GM12878 (cell line): ENCODE results near the gene MMD. TPM values are rescaled to one million over a fixed set of nuclear protein-coding genes. Genes with fewer than 3 reads are reported as not detected.
A peak's percentile ranks its signal among the peaks of the same experiment; 100 is the strongest.

Experiments
- ATAC-seq: fragments of 200-7000 bp; cut with Tn5 transposase; 3 replicates; pipeline ENCODE4 v1.9.1; 2020; ENCODE audit warnings: mild to moderate bottlenecking, moderate library complexity
- Bru-seq: library from RNA; stranded (reverse); fragments of 400-500 nt; gene quantifications from one replicate; lab custom pipeline; 2021; lab: Mats Ljungman, UMichigan
- BruChase-seq, 2 experiments: library from RNA; stranded (reverse); fragments of 400-500 nt; gene quantifications; one replicate each; lab custom pipeline; 2021; lab: Mats Ljungman, UMichigan
- BruUV-seq: library from RNA; stranded (reverse); fragments of 400-500 nt; replicated peaks from 2 replicates; lab custom pipeline; 2021; lab: Mats Ljungman, UMichigan
- CTCF ChIA-PET: fragments of 300-600 bp; sonication (Branson Sonifier 250); formaldehyde crosslinking; extraction: SDS; loops from one replicate; lab custom pipeline; 2021; ENCODE audit warnings: inconsistent platforms; lab: Yijun Ruan, JAX
- POLR2A ChIA-PET: fragments of 350-600 bp; formaldehyde crosslinking; extraction: SDS; loops from one replicate; lab custom pipeline; 2021; ENCODE audit warnings: inconsistent platforms; lab: Charles Lee
- RAD21 ChIA-PET: fragments of 300-600 bp; sonication (Branson Sonifier 250); formaldehyde crosslinking; loops from one replicate; lab custom pipeline; 2023; ENCODE audit warnings: antibody characterized with exemption; ENCODE audit not compliant: unreplicated experiment; lab: Charles Lee
- SMC1A ChIA-PET: fragments of 300-600 bp; sonication (Branson Sonifier 250); formaldehyde crosslinking; loops from one replicate; lab custom pipeline; 2023; ENCODE audit not compliant: unreplicated experiment, uncharacterized antibody; lab: Charles Lee
- DNase-seq: peaks from one replicate; pipeline ENCODE4 v3.0.0-alpha.2; 2011; ENCODE audit warnings: low read depth, low spot score
- FAIRE-seq: peaks from 3 replicates; lab custom pipeline; 2011; peaks lifted over from hg19 to GRCh38; lab: Jason Lieb, UNC
- H2AFZ ChIP-seq: 2 replicates; pipeline ENCODE4 v1.6.0; 2011; ENCODE audit warnings: low read depth, low read length, control low read depth; ENCODE audit not compliant: control insufficient read depth
- H3K27ac ChIP-seq: 2 replicates; pipeline ENCODE4 v1.5.1; 2011; ENCODE audit warnings: control low read depth; ENCODE audit not compliant: control insufficient read depth, insufficient read depth
- H3K27me3 ChIP-seq, 2 experiments: replicated peaks in 1 of 2; 2 replicates each; pipeline versions ENCODE4 v1.6.0 to v1.6.1; 2011; ENCODE audit warnings: low read length in 1 of 2; ENCODE audit not compliant: control insufficient read depth in 2 of 2, insufficient read depth in 2 of 2
- H3K36me3 ChIP-seq, 2 experiments: 2 replicates each; pipeline ENCODE4 v1.5.1; 2011; ENCODE audit warnings: low read length in 1 of 2; ENCODE audit not compliant: control insufficient read depth in 2 of 2, insufficient read depth in 2 of 2
- H3K4me1 ChIP-seq: 2 replicates; pipeline ENCODE4 v1.6.1; 2011; ENCODE audit warnings: mild to moderate bottlenecking, low read length, moderate library complexity, mixed read lengths; ENCODE audit not compliant: control insufficient read depth, insufficient read depth
- H3K4me2 ChIP-seq: 2 replicates; pipeline ENCODE4 v1.6.0; 2011; ENCODE audit warnings: control low read depth; ENCODE audit not compliant: control insufficient read depth, insufficient read depth
- H3K4me3 ChIP-seq: fragments of 200-600 bp; sonication (generic); 2 replicates; pipeline ENCODE4 v1.5.1; 2016
- H3K79me2 ChIP-seq: 2 replicates; pipeline ENCODE4 v1.6.0; 2011; ENCODE audit warnings: low read length; ENCODE audit not compliant: control insufficient read depth, insufficient read depth
- H3K9ac ChIP-seq: 2 replicates; pipeline ENCODE4 v1.8.0; 2011; ENCODE audit warnings: low read length, control low read depth, mixed read lengths; ENCODE audit not compliant: control insufficient read depth, insufficient read depth
- H3K9me3 ChIP-seq: replicated peaks from 3 replicates; pipeline ENCODE4 v1.5.1; 2011; ENCODE audit warnings: mild to moderate bottlenecking, low read length; ENCODE audit not compliant: control insufficient read depth, insufficient read depth
- H4K20me1 ChIP-seq: 2 replicates; pipeline ENCODE4 v1.6.0; 2011; ENCODE audit not compliant: control insufficient read depth, insufficient read depth
- CREM ChIP-seq: IDR thresholded peaks from 2 replicates; pipeline ENCODE4 v1.6.1; 2014; ENCODE audit warnings: antibody characterized with exemption, low read depth
- EGR1 ChIP-seq, 2 experiments: IDR thresholded peaks; 1 replicate in 1 of 2; 2 replicates in 1 of 2; pipeline ENCODE4 v1.6.1; 2011 to 2012; ENCODE audit warnings: low read depth in 2 of 2, low read length in 2 of 2, borderline replicate concordance in 1 of 2, mild to moderate bottlenecking in 1 of 2, moderate library complexity in 1 of 2
- EP300 ChIP-seq, 2 experiments: fragments of 150-350 bp in 1 of 2; IDR thresholded peaks; 2 replicates each; pipeline ENCODE4 v1.6.1; 2011 to 2012; ENCODE audit warnings: low read depth in 2 of 2, low read length in 2 of 2, borderline replicate concordance in 1 of 2, improper control_type of control experiment in 1 of 2, inconsistent platforms in 1 of 2; ENCODE audit not compliant: control insufficient read depth in 1 of 2
- GATAD2B ChIP-seq: fragments of 450-650 bp; conservative IDR thresholded peaks from 2 replicates; pipeline ENCODE4 v1.6.1; 2017; ENCODE audit warnings: low read depth, mild to moderate bottlenecking, moderate library complexity
- MAX ChIP-seq: IDR thresholded peaks from 2 replicates; pipeline ENCODE4 v1.6.1; 2012; ENCODE audit warnings: low read depth, low read length, improper control_type of control experiment
- MTA3 ChIP-seq: IDR thresholded peaks from 2 replicates; pipeline ENCODE4 v1.6.1; 2012; ENCODE audit warnings: low read length, inconsistent platforms, borderline replicate concordance
- NR2F1 ChIP-seq: fragments of 450-650 bp; conservative IDR thresholded peaks from 2 replicates; pipeline ENCODE4 v1.6.1; 2017; ENCODE audit warnings: mild to moderate bottlenecking
- RB1 ChIP-seq: fragments of 450-650 bp; formaldehyde crosslinking; IDR thresholded peaks from 2 replicates; pipeline ENCODE4 v1.6.1; 2017; ENCODE audit warnings: mild to moderate bottlenecking, borderline replicate concordance
- YBX1 ChIP-seq: fragments of 450-650 bp; IDR thresholded peaks from 2 replicates; pipeline ENCODE4 v1.6.1; 2016; ENCODE audit warnings: antibody characterized with exemption
- WGBS: methylation state at CpG from one replicate; pipeline ENCODE4 v1.1.6; 2016; ENCODE audit warnings: low lambda C conversion rate; ENCODE audit not compliant: insufficient replicate concordance, insufficient coverage; ENCODE audit errors: missing lambda C conversion rate; 5-methylcytosine and 5-hydroxymethylcytosine counted together
- in situ Hi-C: fragments of 300-500 bp; cut with MboI; formaldehyde crosslinking; loops from 9 replicates; pipeline ENCODE4 v1.14.3; 2018; ENCODE audit warnings: mixed read lengths
- intact Hi-C: fragments of 100-400 bp; cut with micrococcal nuclease; formaldehyde crosslinking; loops from one replicate; pipeline ENCODE4 v1.14.2; 2022; ENCODE audit not compliant: unreplicated experiment
- long read RNA-seq, 2 experiments: library from polyadenylated mRNA; unstranded; transcript quantifications; one replicate each; pipeline ENCODE4 v2.0.0, GENCODE V29; 2019 to 2020
- polyA minus RNA-seq, 3 experiments: library from RNA; depleted of rRNA, polyadenylated mRNA; stranded (reverse); fragments of >200 nt; gene quantifications; 2 replicates each; pipeline ENCODE4 v1.2.3, GENCODE V29; 2011
- polyA plus RNA-seq, 11 experiments: library from polyadenylated mRNA; depleted of rRNA in 4 of 11; unstranded in 6 of 11; stranded (reverse) in 5 of 11; fragments of >200 nt; fragmentation: Nextera tagmentation in 4 of 11; fragmentation: Illumina TruSeq in 1 of 11; extraction: Ambion mirVana in 4 of 11; extraction: Trizol in 1 of 11; gene quantifications; 1 replicate in 1 of 11; 2 replicates in 10 of 11; pipeline versions ENCODE4 v1.2.1 to v1.2.3, GENCODE V29; 2011 to 2016; ENCODE audit warnings: inconsistent platforms in 2 of 11, missing spikeins in 2 of 11, low read depth in 1 of 11
- total RNA-seq, 4 experiments: library from RNA; depleted of rRNA in 3 of 4; stranded (reverse); fragments of >200 nt in 3 of 4; fragmentation: Illumina TruSeq in 1 of 4; extraction: Trizol in 1 of 4; gene quantifications; 2 replicates each; pipeline versions ENCODE4 v1.2.1 to v1.2.3, GENCODE V29; 2013 to 2021
- TF ChIP-seq, protein P1 (sequence below): IDR thresholded peaks from 2 replicates; pipeline ENCODE4 v1.6.1; 2012; ENCODE audit warnings: improper control_type of control experiment, low read depth, low read length; ENCODE audit not compliant: insufficient replicate concordance

MMD gene
- 88.8 and 95.5 TPM in 2 replicates for total RNA-seq (2013; cell fraction: nucleolus; rRNA removed)
- 22.6 and 28.8 TPM in 2 replicates for total RNA-seq (2014; rRNA removed)
- total RNA-seq (2014; rRNA removed; fragmentation: Illumina TruSeq; extraction: Trizol): 18.6 and 20.6 TPM in 2 replicates
- total RNA-seq (2021): 24.2 and 25.2 TPM in 2 replicates
- 5.1 TPM for polyA plus RNA-seq (2011; ENCODE audit: low read depth)
- 46.7 and 53.5 TPM in 2 replicates for polyA plus RNA-seq (2011; rRNA removed)
- polyA plus RNA-seq (2011; cell fraction: cytosol; rRNA removed): 19.0 and 23.0 TPM in 2 replicates
- 23.6 and 27.5 TPM in 2 replicates for polyA plus RNA-seq (2011; cell fraction: nucleus; rRNA removed)
- 9.9 and 10.8 TPM in 2 replicates for polyA plus RNA-seq (2012)
- 22.1 and 29.2 TPM in 2 replicates for polyA plus RNA-seq (2014; fragmentation: Illumina TruSeq; extraction: Trizol)
- polyA plus RNA-seq (2014; fragmentation: Nextera tagmentation; extraction: Ambion mirVana): 10 to 100 TPM in 1 of 2 experiments, 1 to 10 TPM in 1; 8.0 to 12.1 TPM
- polyA plus RNA-seq (2014; rRNA removed): 20.3 and 22.8 TPM in 2 replicates
- polyA plus RNA-seq (2016; fragmentation: Nextera tagmentation; extraction: Ambion mirVana): 10 to 100 TPM; 23.0 to 24.0 TPM
- 22.3 and 29.7 TPM in 2 replicates for polyA minus RNA-seq (2011; rRNA and poly(A)+ RNA removed)
- polyA minus RNA-seq (2011; cell fraction: cytosol; rRNA and poly(A)+ RNA removed): 10.5 and 12.4 TPM in 2 replicates
- 27.1 and 30.5 TPM in 2 replicates for polyA minus RNA-seq (2011; cell fraction: nucleus; rRNA and poly(A)+ RNA removed)
- Bru-seq, nascent RNA: percentile 96 among the genes with signal in this experiment
- BruChase-seq, experiment 1, labeled RNA remaining after a 6-hour chase: percentile 92 among the genes with signal in this experiment
- percentile 91 among the genes with signal in this experiment for BruChase-seq, experiment 2, labeled RNA remaining after a 2-hour chase
- long read RNA-seq, experiment 1, transcript MMD-203 (2 exons, 570 nt): minor isoform, 5 of 19 reads
- long read RNA-seq, experiment 1, transcript MMD-201 (7 exons, 2,735 nt): major isoform, 7 of 19 reads
- long read RNA-seq, experiment 1, partial matches to known transcripts: 1 of 19 reads
- long read RNA-seq, experiment 1, other reads (novel, unspliced or antisense): 5 of 19 reads
- long read RNA-seq, experiment 2, transcript MMD-204 (8 exons, 2,641 nt): minor isoform, 5 of 43 reads
- long read RNA-seq, experiment 2, transcript MMD-201 (7 exons, 2,735 nt): major isoform, 20 of 43 reads
- long read RNA-seq, experiment 2, transcript MMD-203 (2 exons, 570 nt): minor isoform, 5 of 43 reads
- long read RNA-seq, experiment 2, partial matches to known transcripts: 11 of 43 reads
- long read RNA-seq, experiment 2, other reads (novel, unspliced or antisense): 2 of 43 reads

- Histone ChIP-seq H3K27ac (peak within 1 kb of the TSS; percentile 91), H3K4me3 (peak within 1 kb of the TSS; percentile 94), H3K79me2 (peaks cover 57% of the 10 kb centered on the region), H4K20me1 (no peaks in the 10 kb centered on the region), H3K9me3 (no peaks in the 10 kb centered on the region), H3K4me1 (peaks cover 37% of the 10 kb centered on the region), H3K27me3 (no peaks in the 10 kb centered on the region), H3K36me3 (no peaks in the 10 kb centered on the region), H2AFZ (peak within 1 kb of the TSS; percentile 61), H3K9ac (peak within 1 kb of the TSS; percentile 99), H3K4me2 (peak within 1 kb of the TSS; percentile 77)
- ChIA-PET SMC1A (interaction anchor here (0.7 to 16.9 kb wide), 4 partner anchors 15 to 90 kb away, joined by 3 to 359 read pairs (median 38); partner anchors contain the start of gene SMIM36), RAD21 (interaction anchor here (1.0 to 8.9 kb wide), 4 partner anchors 14 to 59 kb away, joined by 3 to 99 read pairs (median 8); no protein-coding TSS in a partner anchor), POLR2A (interaction anchor here (0.6 to 6.4 kb wide), 9 partner anchors 8 to 83 kb away, joined by 3 to 106 read pairs (median 5); no protein-coding TSS in a partner anchor), CTCF (interaction anchor here (1.6 to 1.7 kb wide), 3 partner anchors 16 to 93 kb away, joined by 5 to 6 read pairs (median 5); no protein-coding TSS in a partner anchor)
- ATAC-seq (peak; percentile 10), DNase-seq (no peak), FAIRE-seq (no peak)
- BruUV-seq: no TSS peak
- in situ Hi-C loops: loop anchor here (5.0 kb wide), 1 partner anchor 91 kb away; the partner anchor contains the start of gene SMIM36
- intact Hi-C loops: no loop called here
- WGBS: under 1% methylated on average over 42 of the region's 62 CpGs
- TF ChIP-seq MAX (no peak), EGR1 (IDR thresholded peaks at IDR 0.05; ENCODE audit: borderline replicate concordance in 1 of 2, low read depth in 2 of 2, low read length in 2 of 2) (no peak), MTA3 (no peak), RB1 (no peak), CREM (0 out of 2 replicates have a peak, but pooled peaks have one; percentile 5), GATAD2B (no peak), YBX1 (no peak), NR2F1 (0 out of 2 replicates have a peak, but pooled peaks have one; percentile 11), EP300 (IDR thresholded peaks at IDR 0.05; ENCODE audit: borderline replicate concordance in 1 of 2, control insufficient read depth in 1 of 2, low read depth in 2 of 2, low read length in 2 of 2) (no peak)
- TF ChIP-seq, protein P1, sequence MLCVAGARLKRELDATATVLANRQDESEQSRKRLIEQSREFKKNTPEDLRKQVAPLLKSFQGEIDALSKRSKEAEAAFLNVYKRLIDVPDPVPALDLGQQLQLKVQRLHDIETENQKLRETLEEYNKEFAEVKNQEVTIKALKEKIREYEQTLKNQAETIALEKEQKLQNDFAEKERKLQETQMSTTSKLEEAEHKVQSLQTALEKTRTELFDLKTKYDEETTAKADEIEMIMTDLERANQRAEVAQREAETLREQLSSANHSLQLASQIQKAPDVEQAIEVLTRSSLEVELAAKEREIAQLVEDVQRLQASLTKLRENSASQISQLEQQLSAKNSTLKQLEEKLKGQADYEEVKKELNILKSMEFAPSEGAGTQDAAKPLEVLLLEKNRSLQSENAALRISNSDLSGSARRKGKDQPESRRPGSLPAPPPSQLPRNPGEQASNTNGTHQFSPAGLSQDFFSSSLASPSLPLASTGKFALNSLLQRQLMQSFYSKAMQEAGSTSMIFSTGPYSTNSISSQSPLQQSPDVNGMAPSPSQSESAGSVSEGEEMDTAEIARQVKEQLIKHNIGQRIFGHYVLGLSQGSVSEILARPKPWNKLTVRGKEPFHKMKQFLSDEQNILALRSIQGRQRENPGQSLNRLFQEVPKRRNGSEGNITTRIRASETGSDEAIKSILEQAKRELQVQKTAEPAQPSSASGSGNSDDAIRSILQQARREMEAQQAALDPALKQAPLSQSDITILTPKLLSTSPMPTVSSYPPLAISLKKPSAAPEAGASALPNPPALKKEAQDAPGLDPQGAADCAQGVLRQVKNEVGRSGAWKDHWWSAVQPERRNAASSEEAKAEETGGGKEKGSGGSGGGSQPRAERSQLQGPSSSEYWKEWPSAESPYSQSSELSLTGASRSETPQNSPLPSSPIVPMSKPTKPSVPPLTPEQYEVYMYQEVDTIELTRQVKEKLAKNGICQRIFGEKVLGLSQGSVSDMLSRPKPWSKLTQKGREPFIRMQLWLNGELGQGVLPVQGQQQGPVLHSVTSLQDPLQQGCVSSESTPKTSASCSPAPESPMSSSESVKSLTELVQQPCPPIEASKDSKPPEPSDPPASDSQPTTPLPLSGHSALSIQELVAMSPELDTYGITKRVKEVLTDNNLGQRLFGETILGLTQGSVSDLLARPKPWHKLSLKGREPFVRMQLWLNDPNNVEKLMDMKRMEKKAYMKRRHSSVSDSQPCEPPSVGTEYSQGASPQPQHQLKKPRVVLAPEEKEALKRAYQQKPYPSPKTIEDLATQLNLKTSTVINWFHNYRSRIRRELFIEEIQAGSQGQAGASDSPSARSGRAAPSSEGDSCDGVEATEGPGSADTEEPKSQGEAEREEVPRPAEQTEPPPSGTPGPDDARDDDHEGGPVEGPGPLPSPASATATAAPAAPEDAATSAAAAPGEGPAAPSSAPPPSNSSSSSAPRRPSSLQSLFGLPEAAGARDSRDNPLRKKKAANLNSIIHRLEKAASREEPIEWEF: no peak
Observed at GRCh38 chr17:55421179-55421934, at the start of gene MMD. Gene MMD, minus strand, starts transcription at chr17:55421835. Its CDS starts 140 bp downstream, at chr17:55421695.
